GM12874 (cell line): ENCODE results near the gene PITRM1.

Source experiments
- TF ChIP-seq, protein P1 (sequence below): IDR thresholded peaks from 2 replicates; pipeline ENCODE4 v1.5.1; 2011; ENCODE audit warnings: low read depth, mild to moderate bottlenecking, control low read depth, low read length, moderate library complexity; ENCODE audit not compliant: insufficient read depth

The PITRM1 gene

DNA sequence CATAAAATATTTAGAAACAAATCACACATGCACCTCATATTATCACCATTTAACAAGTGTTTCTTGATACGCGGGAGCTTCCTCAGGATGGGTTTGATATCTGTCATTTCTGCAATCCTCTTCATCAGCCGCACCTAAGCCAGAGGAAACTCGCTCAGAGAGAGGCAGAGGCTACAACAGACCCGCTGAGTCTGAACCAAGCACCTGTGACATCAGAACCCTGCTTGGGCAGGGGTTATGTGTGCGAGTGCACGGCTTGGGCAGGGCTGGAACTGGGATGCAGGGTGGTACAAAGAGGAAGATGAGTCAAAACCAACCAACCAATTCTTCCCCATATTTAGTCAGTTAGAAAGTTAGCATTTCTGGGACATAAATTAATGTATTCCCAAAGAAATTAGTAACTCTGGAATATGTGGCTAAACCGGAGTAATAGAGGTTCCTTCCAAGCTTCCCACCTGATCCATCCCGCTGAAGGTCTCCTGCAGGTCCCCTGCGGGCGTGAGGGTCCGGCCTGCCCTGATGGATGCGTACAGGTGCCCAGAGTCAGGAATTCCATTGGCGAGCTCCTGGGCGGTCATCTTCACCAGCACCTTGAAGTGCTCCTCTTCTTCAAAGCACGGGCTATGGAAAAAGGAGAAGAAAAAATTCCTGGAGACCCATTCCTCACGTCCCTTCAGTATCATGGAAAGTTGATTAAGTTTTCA is 25.3 kb downstream of the PITRM1 start:
- TF ChIP-seq, protein P1, sequence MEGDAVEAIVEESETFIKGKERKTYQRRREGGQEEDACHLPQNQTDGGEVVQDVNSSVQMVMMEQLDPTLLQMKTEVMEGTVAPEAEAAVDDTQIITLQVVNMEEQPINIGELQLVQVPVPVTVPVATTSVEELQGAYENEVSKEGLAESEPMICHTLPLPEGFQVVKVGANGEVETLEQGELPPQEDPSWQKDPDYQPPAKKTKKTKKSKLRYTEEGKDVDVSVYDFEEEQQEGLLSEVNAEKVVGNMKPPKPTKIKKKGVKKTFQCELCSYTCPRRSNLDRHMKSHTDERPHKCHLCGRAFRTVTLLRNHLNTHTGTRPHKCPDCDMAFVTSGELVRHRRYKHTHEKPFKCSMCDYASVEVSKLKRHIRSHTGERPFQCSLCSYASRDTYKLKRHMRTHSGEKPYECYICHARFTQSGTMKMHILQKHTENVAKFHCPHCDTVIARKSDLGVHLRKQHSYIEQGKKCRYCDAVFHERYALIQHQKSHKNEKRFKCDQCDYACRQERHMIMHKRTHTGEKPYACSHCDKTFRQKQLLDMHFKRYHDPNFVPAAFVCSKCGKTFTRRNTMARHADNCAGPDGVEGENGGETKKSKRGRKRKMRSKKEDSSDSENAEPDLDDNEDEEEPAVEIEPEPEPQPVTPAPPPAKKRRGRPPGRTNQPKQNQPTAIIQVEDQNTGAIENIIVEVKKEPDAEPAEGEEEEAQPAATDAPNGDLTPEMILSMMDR: no peak

- TF ChIP-seq, protein P1: no peak
Observed at GRCh38 chr10:3146289-3146688, 26.3 kb downstream of the PITRM1 start.

DNA sequence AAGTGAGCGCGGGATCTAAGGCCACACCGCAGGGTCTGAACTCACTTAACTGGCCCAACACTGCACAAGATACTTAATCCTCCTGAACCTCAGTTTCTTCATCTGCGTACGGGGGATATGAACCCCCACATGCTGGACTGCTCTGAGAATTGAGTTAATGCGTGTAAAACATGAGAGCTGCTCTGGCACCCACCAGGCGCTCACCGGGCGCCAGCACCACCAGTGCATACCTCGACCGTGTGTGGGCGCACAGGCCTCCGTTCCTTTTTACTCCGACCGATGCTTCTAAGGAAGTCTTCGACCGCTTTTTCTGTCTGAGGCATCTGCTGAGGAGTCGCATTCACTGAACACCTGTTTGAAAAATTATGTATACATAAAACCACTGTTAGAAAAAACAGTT is 27.2 kb downstream of the PITRM1 start:
- TF ChIP-seq, protein P1: no peak

- TF ChIP-seq, protein P1: no peak
Observed at GRCh38 chr10:3143791-3144434, 28.7 kb downstream of the PITRM1 start.

DNA sequence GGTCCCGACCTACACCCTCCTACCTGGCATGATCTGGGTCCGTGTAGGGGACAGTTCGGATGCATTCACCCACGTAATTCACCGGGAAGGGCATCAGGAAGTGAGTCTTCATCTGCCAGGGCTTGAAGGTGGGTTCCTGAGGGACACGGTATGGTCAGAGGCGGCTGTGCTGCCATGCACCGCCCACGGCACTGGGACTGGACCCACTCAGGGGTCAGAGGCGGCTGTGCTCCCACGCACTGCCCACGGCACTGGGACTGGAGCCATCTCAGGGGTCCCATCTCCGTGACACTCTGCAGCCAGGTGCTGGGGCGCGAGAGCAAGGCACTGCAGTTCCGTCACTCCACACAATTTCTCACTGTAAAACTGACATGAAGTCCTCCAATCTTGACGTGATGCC is 29.2 kb downstream of the PITRM1 start:
- TF ChIP-seq, protein P1: no peak

DNA sequence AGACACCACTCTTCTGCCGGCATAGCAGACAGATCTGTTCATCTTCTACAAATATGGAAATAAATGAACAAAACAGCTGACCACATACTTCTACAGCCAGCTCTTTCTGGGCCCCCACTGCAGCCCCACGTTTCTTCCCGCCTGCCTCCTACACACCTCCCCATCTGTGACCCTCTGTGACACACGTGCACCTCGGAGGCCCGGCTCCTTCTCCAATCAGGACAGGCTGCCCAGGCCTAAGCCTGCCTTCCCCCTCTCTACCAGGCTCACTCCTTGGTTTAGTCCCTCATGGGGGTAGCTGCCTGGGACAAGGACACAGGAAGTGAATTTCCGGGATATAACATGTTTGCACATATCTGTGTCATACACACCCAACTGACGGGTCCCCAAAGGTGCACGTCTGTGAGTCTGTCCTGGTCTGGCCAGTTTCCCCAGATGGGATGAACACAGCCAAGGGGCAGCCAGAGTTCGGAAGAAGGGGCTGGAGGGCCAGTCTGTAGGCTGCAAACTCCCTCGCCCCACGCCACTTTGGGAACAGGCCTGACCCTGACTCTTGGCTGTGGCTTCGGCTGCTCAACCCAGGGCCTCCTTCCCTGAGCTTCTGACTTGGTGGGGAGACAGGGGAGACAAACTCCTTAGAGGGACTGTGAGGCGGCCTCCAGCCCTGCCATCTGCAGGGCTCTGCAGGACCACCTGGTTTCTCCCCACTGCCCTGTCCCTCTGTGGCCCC is 30.3 kb downstream of the PITRM1 start:
- TF ChIP-seq, protein P1: no peak

GRCh38 chr10:3141351-3142005 is 31.1 kb downstream of the PITRM1 start:
- TF ChIP-seq, protein P1: no peak
